Activated T-cell treated with anti-CD3 and anti-CD28 coated beads, Interleukin-2, amount 50 U/mL, for 4 hours (primary cell): ENCODE measurements around the gene NSUN7. TPM values are rescaled to one million over a fixed set of nuclear protein-coding genes. Genes with fewer than 3 reads are reported as not detected.

Experiments
- ATAC-seq, 2 donors: fragments of 200-7000 bp; cut with Tn5 transposase; one replicate each; pipeline ENCODE4 v1.10.0; 2021
- DNase-seq: peaks from one replicate; pipeline ENCODE4 v3.0.0-alpha.2; 2020
- H3K27me3 Mint-ChIP-seq: one replicate; pipeline ENCODE4 v1.8.0; 2021; ENCODE audit warnings: low read depth, mixed read lengths
- H3K36me3 Mint-ChIP-seq: one replicate; pipeline ENCODE4 v1.8.0; 2022; ENCODE audit warnings: mixed read lengths; ENCODE audit not compliant: insufficient read depth
- H3K4me1 Mint-ChIP-seq: one replicate; pipeline ENCODE4 v1.8.0; 2021; ENCODE audit warnings: low read depth, mixed read lengths
- H3K4me3 Mint-ChIP-seq: one replicate; pipeline ENCODE4 v1.8.0; 2021; ENCODE audit warnings: mild to moderate bottlenecking, moderate library complexity, mixed read lengths
- H3K9me3 Mint-ChIP-seq: one replicate; pipeline ENCODE4 v1.8.0; 2021; ENCODE audit warnings: mixed read lengths
- total RNA-seq, 3 donors: library from RNA; stranded (reverse); gene quantifications; one replicate each; pipeline ENCODE4 v1.2.1, GENCODE V29; 2021

The NSUN7 gene
- total RNA-seq, 3 donors from 2014 or later: not detected

DNA sequence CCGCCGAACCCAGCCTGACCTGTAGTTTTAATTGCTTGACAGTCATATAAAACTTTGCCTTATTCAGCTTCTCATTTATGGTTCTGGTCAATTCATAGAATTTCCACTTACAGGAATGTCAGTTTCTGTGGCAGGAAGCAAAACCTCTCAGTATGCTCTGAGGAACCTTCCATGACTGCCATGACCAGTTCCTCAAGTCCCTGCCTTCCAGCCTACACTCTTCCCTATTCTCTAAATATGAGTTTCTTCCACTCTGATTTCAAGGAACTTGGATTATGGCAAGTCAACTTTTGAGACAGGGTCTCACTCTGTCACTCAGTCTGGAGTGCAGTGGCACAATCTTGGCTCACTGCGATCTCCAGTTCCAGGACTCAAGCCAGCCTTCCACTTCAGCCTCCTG is 26.0 kb upstream of the NSUN7 start:
- DNase-seq (no peak), ATAC-seq (no peak)
- no peaks in the 10 kb centered on the region for H3K36me3 Mint-ChIP-seq
- H3K4me3 Mint-ChIP-seq: no peak overlapping the region
- H3K9me3 Mint-ChIP-seq: no peaks in the 10 kb centered on the region
- H3K4me1 Mint-ChIP-seq: no peaks in the 10 kb centered on the region
- H3K27me3 Mint-ChIP-seq: peaks cover 2% of the 10 kb centered on the region

DNA sequence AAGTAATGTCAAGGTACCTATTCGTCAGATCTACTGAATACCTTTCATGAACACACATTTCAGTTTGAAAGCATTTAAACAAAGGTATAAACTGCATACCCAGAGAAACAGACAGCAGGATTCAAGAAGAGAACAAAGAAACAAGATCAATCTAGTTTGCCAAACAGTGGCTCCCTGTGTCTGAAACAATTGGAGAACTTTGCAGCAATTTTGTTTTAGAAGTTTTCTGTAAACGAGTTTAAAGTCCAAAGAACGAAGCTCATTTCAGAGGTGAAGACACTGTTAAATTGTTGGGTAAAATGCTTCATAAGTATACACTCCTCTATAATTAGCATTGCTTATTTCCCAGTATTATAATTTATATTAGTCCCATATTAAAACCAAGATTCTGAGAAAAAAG is 21.4 kb upstream of the NSUN7 start:
- Mint-ChIP-seq H3K27me3 (peaks cover 2% of the 10 kb centered on the region), H3K4me3 (no peak overlapping the region), H3K4me1 (peaks cover 8% of the 10 kb centered on the region), H3K9me3 (no peaks in the 10 kb centered on the region), H3K36me3 (no peaks in the 10 kb centered on the region)
- ATAC-seq (no peak), DNase-seq (no peak)

- Mint-ChIP-seq H3K36me3 (no peaks in the 10 kb centered on the region), H3K9me3 (no peaks in the 10 kb centered on the region), H3K27me3 (peaks cover 2% of the 10 kb centered on the region), H3K4me3 (no peak overlapping the region), H3K4me1 (peaks cover 8% of the 10 kb centered on the region)
- ATAC-seq (no peak), DNase-seq (no peak)
These were observed 20.2 kb upstream of the NSUN7 start for GRCh38 chr4:40729555-40729954.

- Mint-ChIP-seq H3K36me3 (no peaks in the 10 kb centered on the region), H3K27me3 (peaks cover 2% of the 10 kb centered on the region), H3K4me1 (peaks cover 8% of the 10 kb centered on the region), H3K9me3 (no peaks in the 10 kb centered on the region), H3K4me3 (no peak overlapping the region)
- ATAC-seq (no peak), DNase-seq (no peak)
These were observed 19.6 kb upstream of the NSUN7 start for GRCh38 chr4:40730091-40730679.

GRCh38 chr4:40731361-40731760 is 18.4 kb upstream of the NSUN7 start:
- Mint-ChIP-seq H3K4me3 (no peak overlapping the region), H3K4me1 (peaks cover 8% of the 10 kb centered on the region)

DNA sequence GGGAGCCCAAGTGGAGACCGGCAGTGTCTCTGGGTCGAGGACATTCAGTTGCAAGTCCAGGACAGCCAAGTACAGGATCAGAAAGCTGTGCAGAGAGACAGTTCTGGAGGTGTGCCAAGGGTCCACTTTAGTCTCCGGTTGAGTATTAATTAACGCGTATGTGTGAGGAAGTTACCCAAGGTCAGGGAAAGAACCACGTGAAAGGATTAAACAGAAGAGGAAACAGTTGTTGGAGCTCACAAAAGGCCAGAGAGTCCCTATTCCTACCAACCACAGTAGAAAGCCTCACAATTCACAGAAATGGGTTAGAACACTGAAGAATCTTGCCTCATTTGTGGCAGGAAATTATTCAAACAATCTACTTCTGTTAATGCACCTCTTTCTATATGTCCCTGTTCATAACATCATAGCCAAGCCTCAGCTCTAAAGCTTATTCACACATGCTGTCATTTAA is 17.9 kb upstream of the NSUN7 start:
- peaks cover 8% of the 10 kb centered on the region for H3K4me1 Mint-ChIP-seq
- no peaks in the 10 kb centered on the region for H3K9me3 Mint-ChIP-seq
- no peak for ATAC-seq
- no peaks in the 10 kb centered on the region for H3K36me3 Mint-ChIP-seq
- H3K4me3 Mint-ChIP-seq: no peak overlapping the region
- DNase-seq: no peak
- peaks cover 2% of the 10 kb centered on the region for H3K27me3 Mint-ChIP-seq

More at GRCh38 chr4:40731361-40731760, 18.4 kb upstream of the NSUN7 start:
- no peaks in the 10 kb centered on the region for H3K9me3 Mint-ChIP-seq
- ATAC-seq (no peak), DNase-seq (no peak)
- H3K36me3 Mint-ChIP-seq: no peaks in the 10 kb centered on the region
- peaks cover 2% of the 10 kb centered on the region for H3K27me3 Mint-ChIP-seq

DNA sequence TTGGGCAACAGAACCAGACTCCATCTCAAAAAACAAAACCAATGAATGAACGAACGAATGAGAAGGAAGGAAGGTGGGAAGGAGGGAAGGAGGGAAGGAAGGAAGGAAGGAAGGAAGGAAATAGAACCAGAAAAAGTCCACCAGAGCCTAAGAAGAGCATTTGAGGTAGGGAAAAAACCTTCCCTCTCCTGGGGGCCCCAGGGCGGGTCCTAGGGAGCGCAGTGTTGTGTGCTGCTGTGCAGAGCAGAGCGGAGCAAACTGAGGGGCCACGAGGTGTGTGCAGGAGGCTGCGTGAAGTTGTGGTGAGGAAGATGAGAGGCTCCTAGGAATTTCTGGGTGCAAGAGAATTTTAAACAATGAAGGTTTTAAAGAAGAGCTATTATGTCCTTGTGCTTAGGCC is 16.0 kb upstream of the NSUN7 start:
- DNase-seq (no peak), ATAC-seq (no peak)
- H3K4me3 Mint-ChIP-seq: no peak overlapping the region
- peaks cover 8% of the 10 kb centered on the region for H3K4me1 Mint-ChIP-seq
- H3K9me3 Mint-ChIP-seq: no peaks in the 10 kb centered on the region
- peaks cover 4% of the 10 kb centered on the region for H3K27me3 Mint-ChIP-seq
- no peaks in the 10 kb centered on the region for H3K36me3 Mint-ChIP-seq

DNA sequence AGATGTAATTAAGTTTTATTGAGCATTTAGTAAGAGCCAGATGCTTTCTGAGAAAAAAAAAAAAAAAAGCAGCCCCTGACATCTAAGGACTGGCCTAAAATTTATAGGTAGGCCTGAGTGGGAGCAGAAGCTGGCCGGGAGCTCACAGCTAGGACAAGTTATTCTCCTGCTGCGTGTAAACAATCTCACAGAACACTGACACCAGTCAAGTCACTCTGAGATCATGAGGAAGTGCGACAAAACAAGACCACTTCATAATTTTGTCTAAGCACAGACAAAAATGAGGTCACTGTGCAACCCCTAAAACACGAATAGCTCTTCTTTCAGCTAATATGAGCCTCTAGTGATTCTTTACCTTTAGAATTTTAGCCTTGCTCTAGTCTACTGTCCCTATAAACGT is 15.3 kb upstream of the NSUN7 start:
- ATAC-seq: no peak
- H3K27me3 Mint-ChIP-seq: peaks cover 4% of the 10 kb centered on the region

GRCh38 chr4:40736910-40737309 is 12.8 kb upstream of the NSUN7 start:
- H3K27me3 Mint-ChIP-seq: peaks cover 6% of the 10 kb centered on the region
- peaks cover 3% of the 10 kb centered on the region for H3K4me1 Mint-ChIP-seq
- DNase-seq: no peak
- no peaks in the 10 kb centered on the region for H3K36me3 Mint-ChIP-seq
- ATAC-seq: no peak
- no peaks in the 10 kb centered on the region for H3K9me3 Mint-ChIP-seq
- H3K4me3 Mint-ChIP-seq: no peak overlapping the region

More for the DNA sequence above, 15.3 kb upstream of the NSUN7 start:
- Mint-ChIP-seq H3K9me3 (no peaks in the 10 kb centered on the region), H3K36me3 (no peaks in the 10 kb centered on the region), H3K4me3 (no peak overlapping the region), H3K4me1 (peaks cover 8% of the 10 kb centered on the region)
- no peak for DNase-seq

- no peaks in the 10 kb centered on the region for H3K4me1 Mint-ChIP-seq
- ATAC-seq: no peak
- DNase-seq: no peak
- peaks cover 6% of the 10 kb centered on the region for H3K27me3 Mint-ChIP-seq
- no peaks in the 10 kb centered on the region for H3K9me3 Mint-ChIP-seq
- H3K36me3 Mint-ChIP-seq: no peaks in the 10 kb centered on the region
- H3K4me3 Mint-ChIP-seq: no peak overlapping the region
These were observed 11.9 kb upstream of the NSUN7 start for GRCh38 chr4:40737879-40738278.

DNA sequence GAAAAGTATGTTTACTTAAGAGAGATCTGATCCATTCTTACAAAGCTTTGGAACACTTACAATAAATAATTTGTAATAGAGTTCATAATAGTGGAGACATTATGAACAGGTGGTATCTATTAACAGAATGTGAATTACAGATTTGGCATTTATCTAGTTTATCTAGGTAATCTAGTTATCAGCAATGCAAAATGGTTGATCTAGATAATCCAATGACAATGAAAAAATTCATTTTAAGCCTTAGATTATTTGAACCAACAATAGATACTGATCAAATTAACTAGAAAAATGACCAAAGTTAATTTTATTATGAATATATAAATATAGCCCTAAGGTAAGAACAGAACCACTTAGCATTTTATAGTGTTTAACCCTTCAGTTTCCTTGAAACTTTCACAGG is 10.4 kb upstream of the NSUN7 start:
- Mint-ChIP-seq H3K4me1 (peaks cover 4% of the 10 kb centered on the region), H3K9me3 (no peaks in the 10 kb centered on the region), H3K27me3 (peaks cover 6% of the 10 kb centered on the region), H3K4me3 (no peak overlapping the region), H3K36me3 (no peaks in the 10 kb centered on the region)
- DNase-seq: no peak
- no peak for ATAC-seq

- H3K9me3 Mint-ChIP-seq: no peaks in the 10 kb centered on the region
- no peak overlapping the region for H3K4me3 Mint-ChIP-seq
- ATAC-seq: no peak
- H3K36me3 Mint-ChIP-seq: no peaks in the 10 kb centered on the region
- peaks cover 13% of the 10 kb centered on the region for H3K27me3 Mint-ChIP-seq
- no peak for DNase-seq
- peaks cover 6% of the 10 kb centered on the region for H3K4me1 Mint-ChIP-seq
These were observed 5.5 kb upstream of the NSUN7 start for GRCh38 chr4:40744218-40744617.

- no peak overlapping the region for H3K4me3 Mint-ChIP-seq
These were observed 4.3 kb upstream of the NSUN7 start for GRCh38 chr4:40745285-40745984.

DNA sequence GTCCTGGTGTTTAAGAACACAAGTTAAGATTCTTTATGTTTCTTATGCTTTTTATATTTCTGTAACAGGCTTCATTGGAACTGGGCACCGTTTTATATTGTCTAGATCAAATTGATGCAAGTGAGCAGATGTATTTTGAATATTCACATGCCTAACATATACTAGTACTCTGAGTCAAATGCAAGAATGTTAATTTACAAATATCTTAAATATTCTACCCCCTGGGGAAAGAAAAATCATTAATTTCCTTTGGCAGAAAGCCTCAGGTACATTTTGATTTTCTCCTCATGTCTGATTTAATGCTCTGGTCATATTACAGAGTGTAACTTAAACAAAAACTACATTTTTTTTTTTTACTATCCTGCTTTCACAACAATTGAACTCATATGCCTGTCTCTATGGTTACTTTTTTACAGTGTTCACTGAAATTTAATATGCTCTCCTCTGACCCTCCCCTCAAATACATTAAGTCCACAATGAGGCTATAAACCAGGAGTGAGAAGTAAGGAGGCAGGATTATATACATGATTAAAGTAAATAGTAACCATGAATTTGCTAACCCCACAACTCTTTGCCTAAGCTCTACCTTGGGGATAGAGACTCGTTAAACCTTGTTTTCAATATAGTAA is 2.4 kb upstream of the NSUN7 start:
- no peak for ATAC-seq
- Mint-ChIP-seq H3K4me1 (peaks cover 12% of the 10 kb centered on the region), H3K9me3 (no peaks in the 10 kb centered on the region), H3K36me3 (no peaks in the 10 kb centered on the region), H3K27me3 (peaks cover 29% of the 10 kb centered on the region), H3K4me3 (no peak overlapping the region)
- DNase-seq: no peak

More at GRCh38 chr4:40745285-40745984, 4.3 kb upstream of the NSUN7 start:
- Mint-ChIP-seq H3K36me3 (no peaks in the 10 kb centered on the region), H3K27me3 (peaks cover 17% of the 10 kb centered on the region), H3K4me1 (peaks cover 7% of the 10 kb centered on the region), H3K9me3 (no peaks in the 10 kb centered on the region)
- ATAC-seq (no peak), DNase-seq (no peak)
